CD8-positive, alpha-beta memory T cell (primary cell): Measurements from ENCODE around the gene KIF18B. TPM values are rescaled to one million over a fixed set of nuclear protein-coding genes. Genes with fewer than 3 reads are reported as not detected.

Source experiments
- CTCF ChIA-PET: fragments of 350-600 bp; sonication (Branson Sonifier 250); formaldehyde crosslinking; loops from one replicate; lab custom pipeline; 2021; ENCODE audit warnings: antibody characterized with exemption; lab: Charles Lee
- POLR2A ChIA-PET: fragments of 350-600 bp; sonication (Branson Sonifier 250); formaldehyde crosslinking; loops from one replicate; lab custom pipeline; 2021; ENCODE audit warnings: antibody characterized with exemption; lab: Charles Lee
- DNase-seq, 5 donors: peaks; one replicate each; pipeline versions ENCODE4 v3.0.0 to v3.0.0-alpha.2; 2020 to 2022; ENCODE audit warnings: mixed read lengths in 1 of 5
- H3K27ac ChIP-seq: one replicate; pipeline ENCODE4 v1.7.0; 2013; ENCODE audit warnings: low read depth, mild to moderate bottlenecking, low read length, moderate library complexity
- H3K27me3 ChIP-seq: 2 replicates; pipeline ENCODE4 v1.7.0; 2013; ENCODE audit warnings: low read length, mild to moderate bottlenecking; ENCODE audit not compliant: insufficient read depth, poor library complexity, severe bottlenecking
- H3K36me3 ChIP-seq: 2 replicates; pipeline ENCODE4 v1.7.0; 2013; ENCODE audit warnings: mild to moderate bottlenecking, low read length, moderate library complexity; ENCODE audit not compliant: insufficient read depth
- H3K4me1 ChIP-seq: 2 replicates; pipeline ENCODE4 v1.7.0; 2013; ENCODE audit warnings: mild to moderate bottlenecking, low read length, moderate library complexity; ENCODE audit not compliant: insufficient read depth
- H3K4me3 ChIP-seq: 2 replicates; pipeline ENCODE4 v1.7.0; 2013; ENCODE audit warnings: mild to moderate bottlenecking, low read length
- H3K9me3 ChIP-seq: 2 replicates; pipeline ENCODE4 v1.7.0; 2013; ENCODE audit warnings: mild to moderate bottlenecking, low read length
- H3K27ac Mint-ChIP-seq, 8 donors: one replicate each; pipeline ENCODE4 v1.8.0; 2020 to 2021; ENCODE audit warnings: mixed read lengths in 8 of 8, mild to moderate bottlenecking in 6 of 8, inconsistent platforms in 3 of 8, moderate library complexity in 3 of 8
- H3K27me3 Mint-ChIP-seq, 2 donors: one replicate each; pipeline ENCODE4 v1.8.0; 2020 to 2021; ENCODE audit warnings: mixed read lengths in 2 of 2, mild to moderate bottlenecking in 1 of 2, moderate library complexity in 1 of 2
- H3K36me3 Mint-ChIP-seq, 3 donors: one replicate each; pipeline ENCODE4 v1.8.0; 2020 to 2021; ENCODE audit warnings: mixed read lengths in 3 of 3, inconsistent platforms in 1 of 3, mild to moderate bottlenecking in 1 of 3
- H3K4me1 Mint-ChIP-seq, 3 donors: one replicate each; pipeline ENCODE4 v1.8.0; 2020 to 2021; ENCODE audit warnings: mixed read lengths in 3 of 3, inconsistent platforms in 1 of 3, mild to moderate bottlenecking in 1 of 3
- H3K4me3 Mint-ChIP-seq, 7 donors: one replicate each; pipeline ENCODE4 v1.8.0; 2020 to 2021; ENCODE audit warnings: mixed read lengths in 7 of 7, mild to moderate bottlenecking in 6 of 7, moderate library complexity in 4 of 7, inconsistent platforms in 2 of 7
- H3K9me3 Mint-ChIP-seq, 5 donors: one replicate each; pipeline ENCODE4 v1.8.0; 2020 to 2022; ENCODE audit warnings: mixed read lengths in 5 of 5, mild to moderate bottlenecking in 3 of 5, moderate library complexity in 2 of 5, inconsistent platforms in 1 of 5
- polyA plus RNA-seq: library from polyadenylated mRNA; unstranded; fragments of 300-500 nt; fragmentation: Illumina TruSeq; gene quantifications from one replicate; pipeline ENCODE4 v1.2.3, GENCODE V29; 2021
- total RNA-seq, 2 experiments: library from RNA; stranded (reverse); gene quantifications; one replicate each; pipeline ENCODE4 v1.2.3, GENCODE V29; 2021

Gene KIF18B
- 10 to 100 TPM; 27.1 to 28.3 TPM for total RNA-seq
- polyA plus RNA-seq = 0.10 TPM

DNA sequence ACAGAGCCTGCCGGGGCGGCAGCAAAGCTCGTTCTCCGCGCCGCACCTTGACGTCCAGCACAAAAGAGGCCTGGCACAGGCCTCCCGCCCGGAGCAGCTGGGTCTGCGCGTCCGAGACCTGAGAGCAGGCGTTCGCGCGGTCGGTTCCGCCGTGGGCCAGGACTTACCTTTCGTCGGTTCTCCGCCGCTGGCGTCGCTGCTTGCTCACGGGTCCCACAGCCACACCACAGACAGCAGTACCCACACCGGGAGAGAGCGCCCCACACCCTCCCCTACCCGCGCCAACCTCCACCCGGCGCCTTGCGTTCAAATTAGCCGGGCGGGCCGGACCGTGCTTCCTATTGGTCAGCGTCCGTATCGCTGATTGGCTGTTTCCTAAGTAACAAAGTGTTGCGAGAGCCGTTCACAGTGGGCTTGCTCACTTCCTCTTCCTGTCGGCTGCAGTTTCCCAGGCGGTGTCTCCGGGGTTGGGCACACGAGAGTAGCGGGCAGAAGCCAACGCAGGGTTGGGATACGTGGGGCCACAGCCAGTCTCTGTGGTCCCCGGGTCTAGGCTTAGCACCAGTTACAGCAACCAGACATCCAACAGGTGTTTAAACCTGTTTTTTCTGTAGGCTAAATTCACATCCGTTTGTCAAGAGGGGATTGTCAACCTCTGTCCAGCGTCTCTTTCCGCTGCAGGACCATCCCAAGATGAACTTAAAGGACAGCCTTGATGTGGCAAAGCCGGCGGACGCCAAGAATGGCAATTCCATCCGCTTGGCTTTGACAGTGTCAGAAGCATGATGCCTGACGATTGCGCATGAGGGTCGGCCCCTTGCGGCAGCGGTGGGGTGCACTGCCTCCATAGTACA, at the start of gene KIF18B:
Gene KIF18B, minus strand, starts transcription at position 313 of the 854 bp plus-strand sequence. CDS start 11,429 bp downstream, outside the sequence.
- Mint-ChIP-seq H3K4me3 (peak within 1 kb of the TSS; percentile 82 to 97 (median 96)), H3K36me3 (peaks cover 0 to 2% (median 0%) of the 10 kb centered on the region in 3 donors), H3K27me3 (peaks cover 2 to 6% of the 10 kb centered on the region in 2 donors), H3K27ac (peak within 1 kb of the TSS; percentile 63 to 98 (median 94)), H3K4me1 (peaks cover 8 to 21% (median 18%) of the 10 kb centered on the region in 3 donors), H3K9me3 (no peaks in the 10 kb centered on the region)
- peak; percentile 79 to 90 (median 84) for DNase-seq
- POLR2A ChIA-PET = interaction anchor here (0.6 kb wide), 1 partner anchor 1019 kb away, joined by 3 read pairs; no protein-coding TSS in a partner anchor
- H3K4me3 ChIP-seq = peak within 1 kb of the TSS; percentile 100
- H3K9me3 ChIP-seq = no peaks in the 10 kb centered on the region
- peak within 1 kb of the TSS; percentile 74 for H3K27ac ChIP-seq
- CTCF ChIA-PET = interaction anchor here (1.3 to 1.7 kb wide), 2 partner anchors 15 to 27 kb away, joined by 3 to 5 read pairs; no protein-coding TSS in a partner anchor
- no peaks in the 10 kb centered on the region for H3K36me3 ChIP-seq
- H3K4me1 ChIP-seq = peaks cover 10% of the 10 kb centered on the region
- peaks cover 4% of the 10 kb centered on the region for H3K27me3 ChIP-seq

DNA sequence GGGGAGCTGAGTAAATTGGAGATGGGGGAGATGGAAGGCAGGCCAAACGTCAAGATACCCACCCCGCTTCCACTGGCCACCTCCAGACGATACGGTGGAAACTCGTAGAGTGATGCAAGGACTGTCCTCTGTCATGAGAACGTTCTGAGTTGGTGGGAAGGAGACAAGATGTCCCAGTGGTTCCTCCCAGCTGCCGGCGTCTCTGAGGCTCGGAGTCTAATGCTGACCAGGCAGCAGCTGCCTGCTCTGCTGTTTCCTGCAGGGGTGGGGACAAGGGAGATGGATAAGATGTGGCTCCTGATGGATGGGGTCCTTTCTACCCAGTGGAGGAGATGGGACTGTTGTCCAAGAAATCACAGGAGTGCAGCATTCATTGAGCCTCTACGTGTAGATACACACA, 48.7 kb upstream of the KIF18B start:
- ChIA-PET POLR2A (interaction anchor here (0.6 kb wide), 1 partner anchor 1996 kb away, joined by 3 read pairs; no protein-coding TSS in a partner anchor), CTCF (no interaction called here)
- no peak overlapping the region for H3K4me3 Mint-ChIP-seq
- no peak overlapping the region for H3K27ac Mint-ChIP-seq
- H3K27me3 Mint-ChIP-seq = peaks cover 11 to 52% of the 10 kb centered on the region in 2 donors
- Histone ChIP-seq H3K36me3 (no peaks in the 10 kb centered on the region), H3K27ac (no peak overlapping the region), H3K9me3 (no peaks in the 10 kb centered on the region), H3K27me3 (no peaks in the 10 kb centered on the region), H3K4me3 (no peak overlapping the region), H3K4me1 (no peaks in the 10 kb centered on the region)
- peaks cover 0 to 3% (median 0%) of the 10 kb centered on the region in 3 donors for H3K4me1 Mint-ChIP-seq
- no peak for DNase-seq
- peaks cover 5 to 21% (median 9%) of the 10 kb centered on the region in 5 donors for H3K9me3 Mint-ChIP-seq
- peaks cover 0 to under 1% (median 0%) of the 10 kb centered on the region in 3 donors for H3K36me3 Mint-ChIP-seq

DNA sequence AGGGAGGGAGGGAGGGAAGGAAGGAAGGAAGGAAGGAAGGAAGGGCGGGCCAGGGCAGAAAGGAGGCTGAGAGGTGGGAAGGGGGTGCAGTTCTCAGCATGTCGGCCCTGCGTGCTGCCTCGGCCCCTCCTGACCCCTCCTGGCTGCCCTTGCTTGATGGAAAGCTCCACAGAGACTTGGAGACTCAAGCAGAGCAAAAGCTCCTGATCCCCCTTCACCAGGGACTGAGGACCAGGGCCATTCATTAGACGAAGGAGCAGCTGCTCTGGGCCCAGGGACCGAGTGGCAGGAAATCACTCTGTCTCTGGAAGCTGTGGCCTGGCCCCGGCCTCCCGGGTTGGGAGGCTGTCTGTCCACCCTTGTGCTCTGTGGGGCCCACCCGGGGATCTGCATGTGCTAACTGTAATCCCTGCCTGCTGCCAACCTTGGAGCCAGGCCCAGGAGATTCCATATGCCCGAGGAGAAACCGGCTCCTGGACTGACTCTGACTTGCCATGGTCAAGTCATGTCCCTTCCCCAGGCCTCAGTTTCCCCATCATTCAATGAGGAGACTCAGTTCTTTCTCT, 47.9 kb upstream of the KIF18B start:
- H3K27me3 Mint-ChIP-seq = peaks cover 15 to 56% of the 10 kb centered on the region in 2 donors

DNA sequence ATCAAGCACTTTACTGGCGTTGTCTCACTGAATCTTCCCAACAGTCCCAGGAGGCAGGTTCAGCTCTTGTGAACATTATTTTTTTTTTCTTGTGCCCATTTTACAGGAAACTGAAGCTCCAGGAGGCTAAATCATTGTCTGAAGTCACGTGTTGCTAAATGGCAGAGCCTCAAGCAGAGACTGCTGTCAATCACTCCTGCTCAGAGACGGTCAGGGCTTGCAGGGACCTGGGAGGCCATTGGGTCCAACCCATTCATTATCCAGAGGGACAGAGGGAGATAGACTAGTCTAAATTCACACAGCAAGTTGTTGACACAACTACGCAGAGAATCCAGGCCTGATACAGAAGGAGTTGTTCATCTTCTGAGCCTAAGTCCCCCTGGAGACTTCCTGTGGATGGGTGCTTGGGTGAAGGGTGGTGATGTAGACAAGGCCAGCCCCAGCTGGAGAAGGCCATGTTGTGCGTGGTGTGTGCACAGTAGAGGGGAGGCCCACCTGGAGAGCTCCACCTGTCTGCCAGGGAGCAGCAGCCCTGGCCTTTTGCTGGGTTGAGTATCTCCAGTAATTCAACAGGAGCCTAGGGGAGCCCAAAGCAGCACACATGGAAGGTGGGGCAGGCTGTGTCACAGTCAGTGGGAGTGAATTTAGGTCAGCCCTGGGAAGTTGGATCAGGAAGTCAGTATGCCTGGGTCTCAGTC, 44.8 kb upstream of the KIF18B start:
- DNase-seq = no peak
- Mint-ChIP-seq H3K27me3 (peaks cover 30 to 72% of the 10 kb centered on the region in 2 donors), H3K4me3 (no peak overlapping the region), H3K27ac (no peak overlapping the region), H3K9me3 (peaks cover 0 to 2% (median 0%) of the 10 kb centered on the region in 5 donors), H3K36me3 (no peaks in the 10 kb centered on the region), H3K4me1 (peaks cover 0 to 5% (median 3%) of the 10 kb centered on the region in 3 donors)
- H3K27ac ChIP-seq = no peak overlapping the region
- H3K36me3 ChIP-seq = no peaks in the 10 kb centered on the region
- ChIA-PET POLR2A (no interaction called here), CTCF (interaction anchor here (2.1 kb wide), 1 partner anchor 22 kb away, joined by 5 read pairs; no protein-coding TSS in a partner anchor)
- no peaks in the 10 kb centered on the region for H3K27me3 ChIP-seq
- H3K9me3 ChIP-seq = no peaks in the 10 kb centered on the region
- H3K4me1 ChIP-seq = peaks cover 2% of the 10 kb centered on the region
- no peak overlapping the region for H3K4me3 ChIP-seq

More for the DNA sequence above, 47.9 kb upstream of the KIF18B start:
- ChIA-PET POLR2A (no interaction called here), CTCF (no interaction called here)
- Mint-ChIP-seq H3K36me3 (no peaks in the 10 kb centered on the region), H3K9me3 (peaks cover 5 to 21% (median 9%) of the 10 kb centered on the region in 5 donors), H3K4me3 (no peak overlapping the region), H3K27ac (no peak overlapping the region), H3K4me1 (peaks cover 0 to 3% (median 0%) of the 10 kb centered on the region in 3 donors)
- Histone ChIP-seq H3K27ac (no peak overlapping the region), H3K36me3 (no peaks in the 10 kb centered on the region), H3K4me1 (no peaks in the 10 kb centered on the region), H3K9me3 (no peaks in the 10 kb centered on the region), H3K4me3 (no peak overlapping the region), H3K27me3 (no peaks in the 10 kb centered on the region)
- no peak for DNase-seq

DNA sequence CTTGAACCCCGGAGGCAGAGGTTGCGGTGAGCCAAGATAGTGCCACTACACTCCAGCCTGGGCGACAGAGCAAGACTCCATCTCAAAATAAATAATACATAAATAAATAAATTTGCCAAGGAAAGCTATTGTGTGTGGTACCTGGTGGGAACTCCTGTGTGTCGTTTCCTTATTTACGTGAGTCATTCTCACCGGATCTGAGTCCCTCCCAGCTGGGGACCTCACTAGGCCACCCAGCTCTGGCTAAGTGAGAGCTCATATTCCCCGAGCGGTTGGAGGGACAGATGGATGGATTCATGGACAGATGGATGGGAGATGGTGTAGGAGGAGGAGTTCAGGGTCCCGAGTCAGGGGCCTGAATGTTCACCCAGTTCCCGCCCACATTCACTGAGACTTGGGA, 43.4 kb upstream of the KIF18B start:
- DNase-seq = no peak
- Mint-ChIP-seq H3K36me3 (no peaks in the 10 kb centered on the region), H3K4me1 (peaks cover 0 to 8% (median 3%) of the 10 kb centered on the region in 3 donors), H3K27me3 (peaks cover 34 to 68% of the 10 kb centered on the region in 2 donors), H3K4me3 (no peak overlapping the region), H3K27ac (no peak overlapping the region), H3K9me3 (no peaks in the 10 kb centered on the region)
- no peaks in the 10 kb centered on the region for H3K9me3 ChIP-seq
- ChIA-PET POLR2A (no interaction called here), CTCF (no interaction called here)
- H3K4me1 ChIP-seq = peaks cover 5% of the 10 kb centered on the region
- H3K36me3 ChIP-seq = no peaks in the 10 kb centered on the region
- no peak overlapping the region for H3K27ac ChIP-seq
- no peak overlapping the region for H3K4me3 ChIP-seq
- H3K27me3 ChIP-seq = peaks cover 4% of the 10 kb centered on the region

- Histone ChIP-seq H3K36me3 (no peaks in the 10 kb centered on the region), H3K27ac (no peak overlapping the region), H3K4me3 (no peak overlapping the region), H3K9me3 (no peaks in the 10 kb centered on the region), H3K4me1 (peaks cover 5% of the 10 kb centered on the region), H3K27me3 (peaks cover 10% of the 10 kb centered on the region)
- H3K4me3 Mint-ChIP-seq = no peak overlapping the region
- peaks cover 0 to 8% (median 3%) of the 10 kb centered on the region in 3 donors for H3K4me1 Mint-ChIP-seq
- POLR2A ChIA-PET = no interaction called here
- no peaks in the 10 kb centered on the region for H3K9me3 Mint-ChIP-seq
- no peaks in the 10 kb centered on the region for H3K36me3 Mint-ChIP-seq
- no peak overlapping the region for H3K27ac Mint-ChIP-seq
- CTCF ChIA-PET = no interaction called here
- no peak for DNase-seq
- H3K27me3 Mint-ChIP-seq = peaks cover 37 to 63% of the 10 kb centered on the region in 2 donors
These were observed 42.1 kb upstream of the KIF18B start for GRCh38 chr17:44989552-44990138.

GRCh38 chr17:44988044-44988942, 40.7 kb upstream of the KIF18B start:
- Histone ChIP-seq H3K9me3 (no peaks in the 10 kb centered on the region), H3K27ac (no peak overlapping the region), H3K36me3 (no peaks in the 10 kb centered on the region), H3K27me3 (peaks cover 10% of the 10 kb centered on the region), H3K4me1 (peaks cover 5% of the 10 kb centered on the region), H3K4me3 (no peak overlapping the region)
- Mint-ChIP-seq H3K27me3 (peaks cover 37 to 51% of the 10 kb centered on the region in 2 donors), H3K27ac (no peak overlapping the region), H3K36me3 (no peaks in the 10 kb centered on the region), H3K4me3 (no peak overlapping the region), H3K4me1 (peaks cover 0 to 8% (median 0%) of the 10 kb centered on the region in 3 donors), H3K9me3 (no peaks in the 10 kb centered on the region)
- DNase-seq = no peak
- CTCF ChIA-PET = no interaction called here
- POLR2A ChIA-PET = no interaction called here
